Stimulated activated naive CD8-positive, alpha-beta T cell treated with anti-CD3 and anti-CD28 coated beads, Interleukin-15, Interleukin-2, amounts not matched to agents 100 ng/mL and 50 ng/mL, for 24 hours (primary cell): ENCODE measurements around the gene TGFBR3L.
A peak's percentile ranks its signal among the peaks of the same experiment; 100 is the strongest.

Source experiments
- H3K27ac Mint-ChIP-seq: one replicate; pipeline ENCODE4 v1.8.0; 2021; ENCODE audit warnings: mild to moderate bottlenecking, mixed read lengths
- H3K27me3 Mint-ChIP-seq: one replicate; pipeline ENCODE4 v1.8.0; 2021; ENCODE audit warnings: mixed read lengths
- H3K36me3 Mint-ChIP-seq: one replicate; pipeline ENCODE4 v1.8.0; 2021; ENCODE audit warnings: low read depth, mixed read lengths
- H3K4me1 Mint-ChIP-seq: one replicate; pipeline ENCODE4 v1.8.0; 2021; ENCODE audit warnings: low read depth, mixed read lengths
- H3K4me3 Mint-ChIP-seq: one replicate; pipeline ENCODE4 v1.8.0; 2021; ENCODE audit warnings: mild to moderate bottlenecking, mixed read lengths
- H3K9me3 Mint-ChIP-seq: one replicate; pipeline ENCODE4 v1.8.0; 2021; ENCODE audit warnings: mixed read lengths

The TGFBR3L gene

GRCh38 chr19:7914598-7915045 lies at the start of gene TGFBR3L:
TGFBR3L (plus strand) TSS chr19:7914830.
- H3K27me3 Mint-ChIP-seq: peaks cover 31% of the 10 kb centered on the region

DNA sequence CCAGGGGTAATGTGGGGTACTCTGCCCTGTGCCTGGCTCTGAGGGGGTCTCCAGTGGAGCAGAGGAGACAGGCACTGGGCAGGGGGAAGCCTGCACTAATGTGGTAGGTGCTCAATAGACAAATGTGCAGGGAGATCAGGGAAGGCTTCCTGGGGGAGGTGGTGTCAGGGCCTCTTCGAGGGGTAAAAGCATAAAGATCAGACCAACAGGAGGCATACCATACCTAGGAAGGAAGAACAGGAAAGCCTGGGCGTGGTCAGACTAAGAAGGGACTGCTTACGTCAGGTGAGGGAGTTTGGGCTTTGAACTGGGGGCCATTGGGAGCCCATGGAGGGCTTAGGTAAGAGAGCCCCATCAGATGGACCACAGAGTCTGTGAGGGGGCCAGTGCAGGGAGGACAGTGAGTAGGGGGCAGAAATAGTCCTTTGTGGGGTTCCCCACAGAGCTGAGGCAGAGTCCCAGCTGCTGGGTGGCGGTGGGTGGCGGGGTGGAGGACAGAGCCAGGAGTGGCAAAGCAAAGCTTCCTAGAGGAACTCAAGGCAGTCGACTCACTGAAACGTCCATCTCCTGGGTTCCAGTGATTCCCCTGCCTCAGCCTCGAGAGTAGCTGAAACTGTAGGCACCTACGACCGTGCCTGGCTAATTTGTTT lies 49.2 kb upstream of the TGFBR3L start:
- Mint-ChIP-seq H3K27ac (no peak overlapping the region), H3K4me1 (peaks cover 24% of the 10 kb centered on the region), H3K9me3 (no peaks in the 10 kb centered on the region), H3K27me3 (peaks cover 21% of the 10 kb centered on the region), H3K4me3 (no peak overlapping the region), H3K36me3 (no peaks in the 10 kb centered on the region)

More at GRCh38 chr19:7914598-7915045, at the start of gene TGFBR3L:
- Mint-ChIP-seq H3K9me3 (no peaks in the 10 kb centered on the region), H3K4me3 (peak within 1 kb of the TSS; percentile 52), H3K36me3 (peaks cover 17% of the 10 kb centered on the region), H3K4me1 (peaks cover 22% of the 10 kb centered on the region), H3K27ac (no peak within 1 kb of the TSS)

DNA sequence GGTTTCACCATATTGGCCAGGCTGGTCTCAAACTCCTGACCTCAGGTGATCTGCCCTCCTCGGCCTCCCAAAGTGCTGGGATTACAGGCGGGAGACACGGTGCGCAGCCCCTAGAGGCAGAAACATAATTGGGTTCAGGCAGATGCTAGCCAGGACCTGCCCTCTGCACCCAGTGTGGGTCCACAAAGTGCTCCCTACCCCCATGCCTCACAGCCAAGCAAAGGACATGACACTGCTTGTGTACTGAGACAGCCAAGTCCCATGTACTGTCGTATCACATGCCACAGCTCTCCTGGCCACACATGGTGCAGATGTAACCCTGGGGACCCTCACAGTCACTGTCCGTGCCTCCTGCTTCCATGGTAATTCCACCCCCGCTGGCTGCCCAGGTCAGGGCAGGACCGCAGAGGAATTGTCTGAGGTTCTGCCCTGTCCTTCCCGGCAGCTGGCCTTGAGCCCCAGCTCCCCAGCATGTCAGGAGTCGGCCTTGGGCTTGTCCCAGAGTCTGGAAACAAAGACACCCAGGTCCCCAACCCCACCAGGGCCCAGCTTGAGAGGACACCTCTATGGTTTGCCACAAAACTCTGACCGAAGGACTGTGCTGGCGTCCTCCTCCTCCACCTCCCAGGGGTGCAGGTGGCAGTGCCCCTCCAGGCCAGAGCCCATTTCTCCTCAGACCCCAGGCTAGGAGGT lies 48.1 kb upstream of the TGFBR3L start:
- H3K27me3 Mint-ChIP-seq: peaks cover 25% of the 10 kb centered on the region
- no peak overlapping the region for H3K27ac Mint-ChIP-seq
- no peaks in the 10 kb centered on the region for H3K9me3 Mint-ChIP-seq
- no peak overlapping the region for H3K4me3 Mint-ChIP-seq
- H3K36me3 Mint-ChIP-seq: no peaks in the 10 kb centered on the region
- H3K4me1 Mint-ChIP-seq: peaks cover 27% of the 10 kb centered on the region

GRCh38 chr19:7867092-7867844 lies 47.4 kb upstream of the TGFBR3L start:
- Mint-ChIP-seq H3K36me3 (no peaks in the 10 kb centered on the region), H3K4me3 (no peak overlapping the region), H3K27me3 (peaks cover 32% of the 10 kb centered on the region), H3K9me3 (no peaks in the 10 kb centered on the region), H3K4me1 (peaks cover 30% of the 10 kb centered on the region), H3K27ac (no peak overlapping the region)

DNA sequence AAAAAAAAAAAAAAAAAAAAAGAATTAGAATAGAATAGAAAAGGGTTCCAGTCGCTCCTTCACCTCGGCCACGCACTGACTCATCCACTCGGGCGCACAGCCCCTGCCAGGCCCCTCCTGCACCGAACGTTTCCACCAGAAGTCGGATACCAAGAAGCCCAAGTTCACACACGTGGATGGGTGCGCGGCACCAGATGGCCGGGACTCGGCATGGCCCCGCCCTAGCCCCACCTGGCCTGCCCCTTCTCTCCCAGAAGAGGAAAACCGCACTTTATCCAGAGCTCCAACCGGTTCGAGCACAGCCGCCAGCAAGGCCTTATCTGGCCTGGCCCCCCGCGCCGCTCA lies 46.3 kb upstream of the TGFBR3L start:
- Mint-ChIP-seq H3K36me3 (no peaks in the 10 kb centered on the region), H3K27ac (no peak overlapping the region), H3K4me3 (peak overlapping the region; percentile 74), H3K27me3 (peaks cover 38% of the 10 kb centered on the region), H3K9me3 (no peaks in the 10 kb centered on the region), H3K4me1 (peaks cover 29% of the 10 kb centered on the region)

DNA sequence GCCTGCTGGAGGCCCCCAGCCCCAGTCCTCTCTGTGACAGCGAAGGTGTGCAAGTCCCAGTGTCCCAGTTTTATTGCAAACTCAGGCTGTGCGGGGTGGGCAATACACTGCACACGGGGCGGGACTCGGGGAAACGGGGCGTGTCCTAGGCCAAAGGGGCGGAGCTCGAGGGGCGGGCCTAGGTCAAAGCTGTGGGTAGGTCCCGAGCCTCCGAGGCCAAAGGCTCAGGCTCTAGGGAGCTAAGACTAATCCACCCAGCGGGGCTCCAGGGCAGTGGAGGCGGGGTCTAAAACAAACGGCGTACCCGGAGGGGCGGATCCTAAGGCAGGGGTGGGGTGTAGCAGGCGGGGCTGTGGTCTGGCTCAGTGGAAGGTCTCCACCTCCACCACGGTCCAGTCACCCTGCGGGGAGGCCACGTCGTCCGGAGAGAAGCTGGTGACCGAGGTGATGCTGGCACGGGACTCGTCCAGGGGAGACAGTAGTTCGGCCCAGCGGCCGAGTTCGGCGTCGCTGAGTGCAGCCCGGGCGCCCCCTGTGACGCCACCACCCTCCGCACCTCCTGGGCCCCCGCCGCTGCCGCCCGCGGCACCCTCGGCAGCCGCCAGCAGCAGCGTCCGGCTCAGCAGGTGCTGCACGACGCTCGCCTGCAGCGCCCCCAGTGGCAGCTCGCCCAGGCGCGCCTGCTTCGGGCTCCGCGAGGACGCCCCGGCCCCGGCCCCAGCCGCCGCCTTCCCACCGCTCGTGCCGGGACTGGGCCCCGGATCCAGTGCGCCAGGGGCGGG lies 45.8 kb upstream of the TGFBR3L start:
- Mint-ChIP-seq H3K36me3 (no peaks in the 10 kb centered on the region), H3K4me3 (peak overlapping the region; percentile 74), H3K27ac (no peak overlapping the region), H3K9me3 (no peaks in the 10 kb centered on the region), H3K27me3 (peaks cover 38% of the 10 kb centered on the region), H3K4me1 (peaks cover 32% of the 10 kb centered on the region)

DNA sequence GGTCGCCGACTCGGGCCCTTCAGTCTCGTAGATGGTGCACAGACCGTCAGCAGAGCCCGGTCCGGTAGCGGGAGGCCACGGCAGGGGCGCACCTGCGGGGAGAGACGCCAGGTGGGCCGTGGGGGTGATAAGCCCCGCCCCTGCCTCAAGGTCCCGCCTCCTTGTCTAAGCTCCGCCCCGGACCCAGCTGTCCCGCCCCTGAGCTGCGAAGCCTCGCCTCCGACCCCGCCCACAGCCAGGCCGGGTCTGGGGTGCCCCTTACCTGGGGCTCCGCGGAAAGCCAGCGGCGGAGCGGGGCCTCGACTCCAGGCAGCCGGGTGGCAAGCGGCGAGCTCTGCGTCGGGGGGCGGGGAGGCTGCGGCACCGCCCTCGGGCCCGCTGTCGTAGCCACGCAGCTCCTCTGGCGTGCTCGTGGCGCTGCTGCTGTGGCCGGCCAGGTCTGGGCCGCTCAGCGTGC lies 45.1 kb upstream of the TGFBR3L start:
- Mint-ChIP-seq H3K9me3 (no peaks in the 10 kb centered on the region), H3K27ac (no peak overlapping the region), H3K4me1 (peaks cover 32% of the 10 kb centered on the region), H3K36me3 (no peaks in the 10 kb centered on the region), H3K4me3 (no peak overlapping the region), H3K27me3 (peaks cover 34% of the 10 kb centered on the region)

- H3K4me3 Mint-ChIP-seq: no peak overlapping the region
- H3K4me1 Mint-ChIP-seq: peaks cover 36% of the 10 kb centered on the region
- H3K9me3 Mint-ChIP-seq: no peaks in the 10 kb centered on the region
- H3K27ac Mint-ChIP-seq: no peak overlapping the region
- H3K36me3 Mint-ChIP-seq: no peaks in the 10 kb centered on the region
- peaks cover 32% of the 10 kb centered on the region for H3K27me3 Mint-ChIP-seq
Measured at GRCh38 chr19:7869910-7870511, 44.6 kb upstream of the TGFBR3L start.

- Mint-ChIP-seq H3K9me3 (no peaks in the 10 kb centered on the region), H3K27ac (no peak overlapping the region), H3K27me3 (peaks cover 27% of the 10 kb centered on the region), H3K36me3 (no peaks in the 10 kb centered on the region), H3K4me1 (peaks cover 33% of the 10 kb centered on the region), H3K4me3 (no peak overlapping the region)
Measured at GRCh38 chr19:7870571-7871436, 43.8 kb upstream of the TGFBR3L start.

GRCh38 chr19:7871437-7872305 lies 43.0 kb upstream of the TGFBR3L start:
- Mint-ChIP-seq H3K27me3 (peaks cover 27% of the 10 kb centered on the region), H3K9me3 (no peaks in the 10 kb centered on the region), H3K4me3 (peak overlapping the region; percentile 10), H3K27ac (peak overlapping the region; percentile 34), H3K4me1 (peaks cover 33% of the 10 kb centered on the region), H3K36me3 (no peaks in the 10 kb centered on the region)

DNA sequence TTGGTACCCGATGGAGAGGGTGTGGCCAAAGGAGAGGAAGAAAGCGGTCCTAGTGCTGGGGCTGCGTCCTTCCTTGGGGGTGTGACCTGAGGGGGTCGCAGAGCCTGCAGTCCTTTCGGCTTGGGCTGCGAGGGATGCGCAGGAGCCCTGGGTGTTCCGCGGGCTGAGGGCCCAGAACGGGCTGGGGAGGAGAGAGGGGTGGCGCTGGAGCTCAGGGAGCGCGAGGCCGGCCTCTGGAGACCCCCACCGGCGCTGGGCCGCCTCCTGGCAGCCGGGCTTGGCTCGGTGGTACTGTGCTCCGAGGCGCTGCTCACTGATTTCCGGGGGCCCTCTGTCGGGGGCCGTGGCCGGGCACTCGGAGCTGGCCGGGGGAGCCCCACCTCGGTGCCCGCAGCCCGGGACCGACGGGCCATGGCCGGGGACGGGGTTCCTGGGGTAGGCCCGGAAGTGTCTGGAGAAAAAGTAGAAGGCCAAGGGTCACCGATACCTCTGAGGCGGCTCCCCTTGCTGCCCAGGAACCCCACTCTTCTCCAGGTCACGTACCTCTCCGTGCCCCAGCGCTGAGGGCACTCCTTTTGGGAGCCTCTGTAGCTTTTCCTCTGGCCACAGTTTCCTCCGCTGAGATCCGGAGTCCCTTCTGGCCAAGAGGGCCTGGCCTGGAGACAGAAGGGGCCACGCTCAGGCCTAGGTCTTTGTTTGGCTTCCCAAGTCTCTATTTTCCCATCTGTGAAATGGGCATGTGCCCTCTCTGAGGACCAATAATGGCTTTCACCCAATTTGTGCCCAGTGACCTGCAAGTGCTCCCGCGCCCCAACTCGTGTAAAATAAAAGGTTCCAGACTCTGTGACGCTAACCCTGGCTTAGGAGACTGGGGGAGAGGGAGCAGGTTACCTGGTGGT lies 42.1 kb upstream of the TGFBR3L start:
- Mint-ChIP-seq H3K4me1 (peaks cover 32% of the 10 kb centered on the region), H3K36me3 (no peaks in the 10 kb centered on the region), H3K27ac (no peak overlapping the region), H3K27me3 (peaks cover 26% of the 10 kb centered on the region), H3K4me3 (peak overlapping the region; percentile 10), H3K9me3 (no peaks in the 10 kb centered on the region)
